ENCODE measurements around the gene DPM3. TPM values are rescaled to one million over a fixed set of nuclear protein-coding genes. Genes with fewer than 3 reads are reported as not detected.

DPM3 gene
- total RNA-seq, 1 experiment from 2014 or later, result 113 TPM

DNA sequence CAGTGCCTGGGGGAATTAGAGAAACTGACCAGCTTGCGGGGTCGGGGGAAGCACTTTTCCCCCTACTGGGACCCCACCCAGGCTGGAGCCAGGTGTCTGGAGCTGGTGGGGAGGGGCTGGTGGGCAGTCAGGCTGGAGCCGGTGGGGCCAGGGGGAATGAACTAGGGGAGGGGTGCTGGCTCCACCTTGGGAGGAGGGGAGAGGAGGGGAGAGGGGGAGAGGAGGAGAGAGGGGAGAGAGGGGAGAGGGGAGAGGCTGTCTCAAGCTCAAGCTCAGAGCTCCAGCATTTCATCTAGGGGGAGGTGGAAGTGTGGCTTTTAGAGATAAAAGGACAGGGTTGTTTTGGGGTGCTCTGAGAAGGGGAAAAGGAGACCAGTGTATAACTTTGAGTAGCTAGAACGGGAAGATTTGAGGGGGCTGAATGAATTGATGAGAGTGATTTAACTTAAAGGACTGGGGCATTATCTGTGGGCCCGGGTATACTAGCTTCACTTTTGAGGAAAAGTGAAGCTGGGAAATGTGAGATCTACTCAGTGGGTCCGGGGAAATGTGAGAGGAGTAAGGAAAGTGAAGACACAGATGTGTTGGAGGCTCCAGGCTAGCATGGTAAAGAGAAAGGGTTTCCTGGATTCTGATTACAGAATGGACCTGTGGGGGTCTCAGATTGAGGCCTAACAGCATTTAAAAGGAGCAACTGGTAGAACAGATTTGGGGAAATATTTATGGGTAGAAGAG is 9.9 kb downstream of the DPM3 start:
- BruUV-seq (replicated peaks), result no TSS peak
- H3K4me2 ChIP-seq (ENCODE audit: low read length), result peak overlapping the region; percentile 99
- intact Hi-C loops (cut with micrococcal nuclease), result no loop called here
- peak overlapping the region; percentile 70 to 97 for H3K4me3 ChIP-seq (replicated peaks in 1 of 2; ENCODE audit: low read depth in 1 of 2, low read length in 2 of 2)
- H3K9me2 ChIP-seq (ENCODE audit: insufficient read depth), result no peaks in the 10 kb centered on the region
- TF ChIP-seq, protein P1, sequence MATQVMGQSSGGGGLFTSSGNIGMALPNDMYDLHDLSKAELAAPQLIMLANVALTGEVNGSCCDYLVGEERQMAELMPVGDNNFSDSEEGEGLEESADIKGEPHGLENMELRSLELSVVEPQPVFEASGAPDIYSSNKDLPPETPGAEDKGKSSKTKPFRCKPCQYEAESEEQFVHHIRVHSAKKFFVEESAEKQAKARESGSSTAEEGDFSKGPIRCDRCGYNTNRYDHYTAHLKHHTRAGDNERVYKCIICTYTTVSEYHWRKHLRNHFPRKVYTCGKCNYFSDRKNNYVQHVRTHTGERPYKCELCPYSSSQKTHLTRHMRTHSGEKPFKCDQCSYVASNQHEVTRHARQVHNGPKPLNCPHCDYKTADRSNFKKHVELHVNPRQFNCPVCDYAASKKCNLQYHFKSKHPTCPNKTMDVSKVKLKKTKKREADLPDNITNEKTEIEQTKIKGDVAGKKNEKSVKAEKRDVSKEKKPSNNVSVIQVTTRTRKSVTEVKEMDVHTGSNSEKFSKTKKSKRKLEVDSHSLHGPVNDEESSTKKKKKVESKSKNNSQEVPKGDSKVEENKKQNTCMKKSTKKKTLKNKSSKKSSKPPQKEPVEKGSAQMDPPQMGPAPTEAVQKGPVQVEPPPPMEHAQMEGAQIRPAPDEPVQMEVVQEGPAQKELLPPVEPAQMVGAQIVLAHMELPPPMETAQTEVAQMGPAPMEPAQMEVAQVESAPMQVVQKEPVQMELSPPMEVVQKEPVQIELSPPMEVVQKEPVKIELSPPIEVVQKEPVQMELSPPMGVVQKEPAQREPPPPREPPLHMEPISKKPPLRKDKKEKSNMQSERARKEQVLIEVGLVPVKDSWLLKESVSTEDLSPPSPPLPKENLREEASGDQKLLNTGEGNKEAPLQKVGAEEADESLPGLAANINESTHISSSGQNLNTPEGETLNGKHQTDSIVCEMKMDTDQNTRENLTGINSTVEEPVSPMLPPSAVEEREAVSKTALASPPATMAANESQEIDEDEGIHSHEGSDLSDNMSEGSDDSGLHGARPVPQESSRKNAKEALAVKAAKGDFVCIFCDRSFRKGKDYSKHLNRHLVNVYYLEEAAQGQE (IDR thresholded peaks at IDR 0.05; ENCODE audit: low read depth), result no peak
- no peak for TF ChIP-seq EZH2phosphoT487 (IDR thresholded peaks at IDR 0.05; ENCODE audit: borderline replicate concordance)
- TF ChIP-seq ZFX (IDR thresholded peaks at IDR 0.05), result no peak
- no peak for TF ChIP-seq TCF7L2 (IDR thresholded peaks at IDR 0.05; ENCODE audit: borderline replicate concordance, extremely low read depth, insufficient read depth, insufficient read length)
- TF ChIP-seq YY1 (IDR thresholded peaks at IDR 0.05; ENCODE audit: extremely low read depth, insufficient replicate concordance, low read depth, low read length), result no peak
- no peak for TF ChIP-seq ZNF274 (IDR thresholded peaks at IDR 0.05; ENCODE audit: low read depth, low read length)
- no peak for TF ChIP-seq CBX3 (IDR thresholded peaks at IDR 0.05; ENCODE audit: low read depth)
- no peaks in the 10 kb centered on the region for H3K9me3 ChIP-seq (ENCODE audit: control insufficient read depth in 1 of 2, insufficient read depth in 1 of 2, low read depth in 1 of 2, low read length in 2 of 2)
- H2AFZ ChIP-seq (ENCODE audit: low read depth, low read length, poor library complexity, severe bottlenecking), result no peak overlapping the region
- ATAC-seq (no peak), DNase-seq (ENCODE audit: low read depth, low spot score) (no peak)
- peaks cover 13 to 33% of the 10 kb centered on the region in 2 experiments; a peak in 3 of 4 replicates for H3K36me3 ChIP-seq (ENCODE audit: control insufficient read depth in 1 of 2, insufficient read depth in 2 of 2, low read length in 2 of 2)
- H3K79me2 ChIP-seq (ENCODE audit: insufficient read depth, low read length), result peaks cover 41% of the 10 kb centered on the region
- ChIA-PET CTCF (interaction anchor here (1.6 to 3.5 kb wide), 3 partner anchors 37 to 45 kb away, joined by 5 to 13 read pairs (median 11); no protein-coding TSS in a partner anchor), RAD21 (ENCODE audit: low non-redundant PET in 1 of 2, low total read pairs in 2 of 2, uncharacterized antibody in 2 of 2, unreplicated experiment in 2 of 2) (no interaction called here), POLR2A (interaction anchor here (2.3 kb wide), 1 partner anchor 63 kb away, joined by 7 read pairs; no protein-coding TSS in a partner anchor)
- H3K27me3 ChIP-seq (ENCODE audit: insufficient read depth, low read length), result no peaks in the 10 kb centered on the region
- peak overlapping the region; percentile 91 for H3K9ac ChIP-seq (ENCODE audit: low read length)
- peak overlapping the region; percentile 97 for H3K27ac ChIP-seq (ENCODE audit: low read depth, low read length)
- no peaks in the 10 kb centered on the region for H4K20me1 ChIP-seq (ENCODE audit: insufficient read depth)
- H3K4me1 ChIP-seq (ENCODE audit: control insufficient read depth in 1 of 2, insufficient read depth in 2 of 2, low read length in 2 of 2), result peaks cover 39 to 87% of the 10 kb centered on the region in 2 experiments

Data from HCT116 (cell line).